PC-9 (cell line): ENCODE data around the gene BCAS3. TPM values are rescaled to one million over a fixed set of nuclear protein-coding genes. Genes with fewer than 3 reads are reported as not detected.

Source experiments
- BruUV-seq: library from RNA; stranded (reverse); fragments of 400-500 nt; replicated peaks from 2 replicates; lab custom pipeline; 2021; lab: Mats Ljungman, UMichigan
- CTCF ChIA-PET: fragments of 300-600 bp; sonication (Branson Sonifier 250); formaldehyde crosslinking; loops from one replicate; lab custom pipeline; 2022; ENCODE audit warnings: antibody characterized with exemption; lab: Charles Lee
- POLR2A ChIA-PET: fragments of 300-600 bp; sonication (Branson Sonifier 250); formaldehyde crosslinking; loops from one replicate; lab custom pipeline; 2022; ENCODE audit warnings: antibody characterized with exemption; ENCODE audit not compliant: unreplicated experiment; lab: Charles Lee
- DNase-seq, 2 experiments: peaks; one replicate each; pipeline versions ENCODE4 v3.0.0 to v3.0.0-alpha.2; 2015 to 2022; ENCODE audit warnings: mixed read lengths in 1 of 2
- H2AFZ ChIP-seq: fragments of 200-600 bp; sonication (generic); 2 replicates; pipeline ENCODE4 v1.8.1; 2017; ENCODE audit warnings: antibody characterized with exemption
- H3F3A ChIP-seq: fragments of 200-600 bp; sonication (generic); 2 replicates; pipeline ENCODE4 v1.8.1; 2017; ENCODE audit warnings: antibody characterized with exemption, mild to moderate bottlenecking, low read depth; ENCODE audit not compliant: insufficient read depth
- H3K27ac ChIP-seq: fragments of 200-600 bp; sonication (generic); 2 replicates; pipeline ENCODE4 v1.6.1; 2016; ENCODE audit warnings: mixed run types
- H3K27me3 ChIP-seq: fragments of 200-600 bp; sonication (generic); 2 replicates; pipeline ENCODE4 v1.6.1; 2016; ENCODE audit warnings: low read depth, mixed run types; ENCODE audit not compliant: insufficient read depth
- H3K36me3 ChIP-seq: fragments of 200-600 bp; sonication (generic); 2 replicates; pipeline ENCODE4 v1.6.1; 2016; ENCODE audit warnings: low read depth, mixed run types
- H3K4me1 ChIP-seq: fragments of 200-600 bp; sonication (generic); replicated peaks from 2 replicates; pipeline ENCODE4 v1.6.1; 2016; ENCODE audit warnings: mixed run types; ENCODE audit not compliant: insufficient read depth
- H3K4me2 ChIP-seq: fragments of 200-600 bp; sonication (generic); 2 replicates; pipeline ENCODE4 v1.6.1; 2017; ENCODE audit warnings: mixed run types
- H3K4me3 ChIP-seq: fragments of 200-600 bp; sonication (generic); 2 replicates; pipeline ENCODE4 v1.6.1; 2016; ENCODE audit warnings: mixed run types
- H3K79me2 ChIP-seq: fragments of 200-600 bp; sonication (generic); 2 replicates; pipeline ENCODE4 v1.6.1; 2017; ENCODE audit warnings: low read depth, mixed run types
- H3K9me2 ChIP-seq: fragments of 200-600 bp; sonication (generic); 2 replicates; pipeline ENCODE4 v1.8.1; 2017; ENCODE audit warnings: mild to moderate bottlenecking; ENCODE audit not compliant: insufficient read depth
- H3K9me3 ChIP-seq: fragments of 200-600 bp; sonication (generic); 2 replicates; pipeline ENCODE4 v1.8.1; 2016; ENCODE audit warnings: low read depth; ENCODE audit not compliant: insufficient read depth
- H4K20me1 ChIP-seq: fragments of 200-600 bp; sonication (generic); 2 replicates; pipeline ENCODE4 v1.8.1; 2017; ENCODE audit not compliant: insufficient read depth
- CTCF ChIP-seq: fragments of 200-600 bp; sonication (generic); conservative IDR thresholded peaks from 2 replicates; pipeline ENCODE4 v1.6.1; 2017; ENCODE audit warnings: mixed run types, antibody characterized with exemption, mild to moderate bottlenecking, moderate library complexity
- EZH2 ChIP-seq: fragments of 200-600 bp; sonication (generic); IDR thresholded peaks from 2 replicates; pipeline ENCODE4 v1.8.0; 2017; ENCODE audit warnings: antibody characterized with exemption, low read depth
- intact Hi-C: fragments of 100-400 bp; cut with micrococcal nuclease; formaldehyde crosslinking; loops from one replicate; pipeline ENCODE4 v1.10.0; 2022; ENCODE audit not compliant: unreplicated experiment
- total RNA-seq: library from RNA; stranded (reverse); gene quantifications from 2 replicates; pipeline ENCODE4 v1.2.3, GENCODE V29; 2021

The BCAS3 gene
- total RNA-seq, 1 experiment from 2014 or later = 26.0 TPM

- TF ChIP-seq EZH2 (no peak), CTCF (no peak)
- no peaks in the 10 kb centered on the region for H3K9me2 ChIP-seq
- no peak for DNase-seq
- no peaks in the 10 kb centered on the region for H3K36me3 ChIP-seq
- no peaks in the 10 kb centered on the region for H3K9me3 ChIP-seq
- ChIA-PET CTCF (no interaction called here), POLR2A (no interaction called here)
- no peaks in the 10 kb centered on the region for H3K27me3 ChIP-seq
- H2AFZ ChIP-seq = no peak overlapping the region
- H3K4me2 ChIP-seq = no peak overlapping the region
- no peak overlapping the region for H3K27ac ChIP-seq
- H3K4me1 ChIP-seq = no peaks in the 10 kb centered on the region
- H3K4me3 ChIP-seq = no peak overlapping the region
- H3F3A ChIP-seq = no peaks in the 10 kb centered on the region
- H4K20me1 ChIP-seq = no peaks in the 10 kb centered on the region
- BruUV-seq = no TSS peak
- H3K79me2 ChIP-seq = no peaks in the 10 kb centered on the region
- intact Hi-C loops = no loop called here
These were observed 632.0 kb downstream of the BCAS3 start for GRCh38 chr17:61309362-61310256.

- Histone ChIP-seq H3K27ac (no peak overlapping the region), H4K20me1 (no peaks in the 10 kb centered on the region), H3K4me1 (no peaks in the 10 kb centered on the region), H3K27me3 (no peaks in the 10 kb centered on the region), H3K9me3 (no peaks in the 10 kb centered on the region), H3K79me2 (no peaks in the 10 kb centered on the region), H3K9me2 (no peaks in the 10 kb centered on the region), H3F3A (no peaks in the 10 kb centered on the region), H3K4me3 (no peak overlapping the region), H2AFZ (no peak overlapping the region), H3K36me3 (no peaks in the 10 kb centered on the region), H3K4me2 (no peak overlapping the region)
- DNase-seq = no peak
- intact Hi-C loops = no loop called here
- ChIA-PET POLR2A (no interaction called here), CTCF (no interaction called here)
- TF ChIP-seq CTCF = no peak
- no peak for TF ChIP-seq EZH2
- BruUV-seq = no TSS peak
These were observed 632.9 kb downstream of the BCAS3 start for GRCh38 chr17:61310590-61310989.

GRCh38 chr17:61312406-61313295 is 635.0 kb downstream of the BCAS3 start:
- Histone ChIP-seq H3K36me3 (no peaks in the 10 kb centered on the region), H3K4me2 (no peak overlapping the region), H3F3A (no peaks in the 10 kb centered on the region), H3K79me2 (no peaks in the 10 kb centered on the region), H3K9me2 (no peaks in the 10 kb centered on the region), H3K9me3 (no peaks in the 10 kb centered on the region), H4K20me1 (no peaks in the 10 kb centered on the region), H3K4me1 (no peaks in the 10 kb centered on the region), H3K4me3 (no peak overlapping the region), H3K27ac (no peak overlapping the region), H2AFZ (no peak overlapping the region), H3K27me3 (no peaks in the 10 kb centered on the region)
- BruUV-seq = no TSS peak
- CTCF ChIA-PET = no interaction called here
- POLR2A ChIA-PET = no interaction called here
- intact Hi-C loops = no loop called here
- DNase-seq = no peak
- TF ChIP-seq EZH2 (no peak), CTCF (no peak)
